Type B pancreatic cell (in vitro differentiated cells): ENCODE data around the gene MEDAG. TPM values are rescaled to one million over a fixed set of nuclear protein-coding genes. Genes with fewer than 3 reads are reported as not detected.
A peak's percentile ranks its signal among the peaks of the same experiment; 100 is the strongest.

Experiments used
- DNase-seq: peaks from one replicate; pipeline ENCODE4 v3.0.0; 2021; ENCODE audit warnings: mixed read lengths; ENCODE audit not compliant: unreplicated experiment; ENCODE audit errors: extremely low spot score
- H3K27ac Mint-ChIP-seq: 2 replicates; pipeline ENCODE4 v1.8.0; 2021; ENCODE audit warnings: mild to moderate bottlenecking, mixed read lengths
- H3K27me3 Mint-ChIP-seq: 2 replicates; pipeline ENCODE4 v1.8.0; 2021; ENCODE audit warnings: mixed read lengths
- H3K36me3 Mint-ChIP-seq: 2 replicates; pipeline ENCODE4 v1.8.0; 2021; ENCODE audit warnings: mixed read lengths
- H3K4me1 Mint-ChIP-seq: one replicate; pipeline ENCODE4 v1.8.0; 2021; ENCODE audit warnings: mixed read lengths; ENCODE audit not compliant: unreplicated experiment
- H3K4me3 Mint-ChIP-seq: 2 replicates; pipeline ENCODE4 v1.8.0; 2021; ENCODE audit warnings: mild to moderate bottlenecking, mixed read lengths
- H3K9me3 Mint-ChIP-seq: 2 replicates; pipeline ENCODE4 v1.8.0; 2021; ENCODE audit warnings: mixed read lengths
- CTCF ChIP-seq: fragments of 200-600 bp; sonication (generic); conservative IDR thresholded peaks from 2 replicates; pipeline ENCODE4 v1.5.0; 2021; ENCODE audit warnings: antibody characterized with exemption, mild to moderate bottlenecking
- total RNA-seq: library from RNA; stranded (reverse); gene quantifications from 2 replicates; pipeline ENCODE4 v1.2.1, GENCODE V29; 2021; ENCODE audit warnings: low replicate concordance

The MEDAG gene
- total RNA-seq, 1 donor from 2014 or later = 0.36 TPM

GRCh38 chr13:30934381-30934780, 28.3 kb downstream of the MEDAG start:
- no peak for DNase-seq
- peaks cover 19% of the 10 kb centered on the region for H3K4me1 Mint-ChIP-seq
- H3K4me3 Mint-ChIP-seq = no peak overlapping the region
- peak; percentile 36 for TF ChIP-seq CTCF
- H3K36me3 Mint-ChIP-seq = no peaks in the 10 kb centered on the region
- H3K27me3 Mint-ChIP-seq = peaks cover 35% of the 10 kb centered on the region
- H3K27ac Mint-ChIP-seq = no peak overlapping the region
- peaks cover 8% of the 10 kb centered on the region for H3K9me3 Mint-ChIP-seq

GRCh38 chr13:30934803-30935202, 28.7 kb downstream of the MEDAG start:
- no peaks in the 10 kb centered on the region for H3K36me3 Mint-ChIP-seq

GRCh38 chr13:30936971-30937370, 30.9 kb downstream of the MEDAG start:
- Mint-ChIP-seq H3K27me3 (peaks cover 26% of the 10 kb centered on the region), H3K4me1 (peaks cover 9% of the 10 kb centered on the region), H3K36me3 (no peaks in the 10 kb centered on the region), H3K9me3 (peaks cover 8% of the 10 kb centered on the region), H3K27ac (no peak overlapping the region), H3K4me3 (no peak overlapping the region)
- no peak for DNase-seq
- TF ChIP-seq CTCF = no peak

More at GRCh38 chr13:30934803-30935202, 28.7 kb downstream of the MEDAG start:
- Mint-ChIP-seq H3K27ac (no peak overlapping the region), H3K9me3 (peaks cover 8% of the 10 kb centered on the region), H3K4me1 (peaks cover 19% of the 10 kb centered on the region), H3K4me3 (no peak overlapping the region), H3K27me3 (peaks cover 35% of the 10 kb centered on the region)
- no peak for DNase-seq
- TF ChIP-seq CTCF = no peak

- Mint-ChIP-seq H3K27me3 (no peaks in the 10 kb centered on the region), H3K36me3 (no peaks in the 10 kb centered on the region), H3K27ac (no peak overlapping the region), H3K4me1 (no peaks in the 10 kb centered on the region), H3K9me3 (no peaks in the 10 kb centered on the region), H3K4me3 (no peak overlapping the region)
- no peak for TF ChIP-seq CTCF
- DNase-seq = no peak
Measured at GRCh38 chr13:30943881-30944280, 37.8 kb downstream of the MEDAG start.

GRCh38 chr13:30957258-30957943, 51.3 kb downstream of the MEDAG start:
- no peak overlapping the region for H3K4me3 Mint-ChIP-seq
- DNase-seq = no peak
- no peaks in the 10 kb centered on the region for H3K36me3 Mint-ChIP-seq
- H3K27ac Mint-ChIP-seq = no peak overlapping the region
- TF ChIP-seq CTCF = no peak
- peaks cover 14% of the 10 kb centered on the region for H3K27me3 Mint-ChIP-seq
- H3K9me3 Mint-ChIP-seq = peaks cover 8% of the 10 kb centered on the region
- H3K4me1 Mint-ChIP-seq = no peaks in the 10 kb centered on the region
